KMS-11 (cell line): ENCODE measurements around the gene OR11H7.

Experiments used
- H2AFZ ChIP-seq: fragments of 200-600 bp; sonication (generic); 2 replicates; pipeline ENCODE4 v1.6.1; 2016; ENCODE audit warnings: antibody characterized with exemption, mixed run types, low read depth
- H3K27ac ChIP-seq: fragments of 200-600 bp; sonication (generic); 2 replicates; pipeline ENCODE4 v1.6.1; 2016; ENCODE audit warnings: mild to moderate bottlenecking, mixed run types
- H3K27me3 ChIP-seq: fragments of 200-600 bp; sonication (generic); 2 replicates; pipeline ENCODE4 v1.6.1; 2017; ENCODE audit warnings: mild to moderate bottlenecking, low read depth, mixed run types, moderate library complexity; ENCODE audit not compliant: insufficient read depth
- H3K36me3 ChIP-seq: fragments of 200-600 bp; sonication (generic); 2 replicates; pipeline ENCODE4 v1.6.1; 2017; ENCODE audit warnings: mild to moderate bottlenecking, mixed run types; ENCODE audit not compliant: insufficient read depth
- H3K4me1 ChIP-seq: fragments of 200-600 bp; sonication (generic); 2 replicates; pipeline ENCODE4 v1.6.1; 2016; ENCODE audit warnings: mild to moderate bottlenecking, low read depth, mixed run types; ENCODE audit not compliant: poor library complexity, severe bottlenecking
- H3K4me2 ChIP-seq: fragments of 200-600 bp; sonication (generic); 2 replicates; pipeline ENCODE4 v1.7.0; 2016; ENCODE audit warnings: mild to moderate bottlenecking, mixed run types
- H3K4me3 ChIP-seq: fragments of 200-600 bp; sonication (generic); IDR thresholded peaks from 2 replicates; pipeline ENCODE4 v1.6.1; 2017; ENCODE audit warnings: low read depth, low read length, mixed read lengths; ENCODE audit not compliant: insufficient read depth
- H3K79me2 ChIP-seq: fragments of 200-600 bp; sonication (generic); 2 replicates; pipeline ENCODE4 v1.6.1; 2016; ENCODE audit warnings: low read depth, mixed run types; ENCODE audit not compliant: insufficient read depth
- H3K9ac ChIP-seq: fragments of 200-600 bp; sonication (generic); 2 replicates; pipeline ENCODE4 v1.6.1; 2016; ENCODE audit warnings: mild to moderate bottlenecking, mixed run types
- H4K20me1 ChIP-seq: fragments of 200-600 bp; sonication (generic); 2 replicates; pipeline ENCODE4 v1.6.1; 2016; ENCODE audit warnings: mild to moderate bottlenecking, mixed run types; ENCODE audit not compliant: insufficient read depth
- CTCF ChIP-seq: fragments of 200-600 bp; sonication (generic); conservative IDR thresholded peaks from 2 replicates; pipeline ENCODE4 v1.6.1; 2017; ENCODE audit warnings: low read depth, mild to moderate bottlenecking, antibody characterized with exemption, low read length, moderate library complexity, mixed read lengths

The OR11H7 gene

GRCh38 chr14:20228681-20229080 lies at the start of gene OR11H7:
Gene OR11H7, plus strand, starts transcription at chr14:20228981.
- Histone ChIP-seq H3K4me3 (no peak within 1 kb of the TSS), H3K9ac (no peak within 1 kb of the TSS), H3K36me3 (no peaks in the 10 kb centered on the region), H3K4me1 (no peaks in the 10 kb centered on the region), H3K79me2 (no peaks in the 10 kb centered on the region), H3K27ac (no peak within 1 kb of the TSS), H4K20me1 (no peaks in the 10 kb centered on the region), H2AFZ (no peak within 1 kb of the TSS), H3K27me3 (no peaks in the 10 kb centered on the region), H3K4me2 (no peak within 1 kb of the TSS)
- no peak for TF ChIP-seq CTCF

GRCh38 chr14:20179218-20179617 lies 49.6 kb upstream of the OR11H7 start:
- Histone ChIP-seq H3K4me3 (no peak overlapping the region), H3K4me2 (no peak overlapping the region), H3K9ac (no peak overlapping the region), H3K36me3 (no peaks in the 10 kb centered on the region), H3K27ac (no peak overlapping the region), H2AFZ (no peak overlapping the region), H3K79me2 (no peaks in the 10 kb centered on the region), H4K20me1 (no peaks in the 10 kb centered on the region), H3K4me1 (no peaks in the 10 kb centered on the region), H3K27me3 (no peaks in the 10 kb centered on the region)
- no peak for TF ChIP-seq CTCF

- H4K20me1 ChIP-seq, result no peaks in the 10 kb centered on the region
- no peaks in the 10 kb centered on the region for H3K27me3 ChIP-seq
- no peak overlapping the region for H3K27ac ChIP-seq
- H3K9ac ChIP-seq, result no peak overlapping the region
- no peaks in the 10 kb centered on the region for H3K79me2 ChIP-seq
- no peak overlapping the region for H3K4me3 ChIP-seq
- no peak overlapping the region for H2AFZ ChIP-seq
- H3K4me1 ChIP-seq, result no peaks in the 10 kb centered on the region
- H3K4me2 ChIP-seq, result no peak overlapping the region
- H3K36me3 ChIP-seq, result no peaks in the 10 kb centered on the region
- TF ChIP-seq CTCF, result no peak
Observed at GRCh38 chr14:20179880-20180279, 48.9 kb upstream of the OR11H7 start.

GRCh38 chr14:20180486-20180885 lies 48.3 kb upstream of the OR11H7 start:
- Histone ChIP-seq H3K4me1 (no peaks in the 10 kb centered on the region), H3K9ac (no peak overlapping the region), H3K27me3 (no peaks in the 10 kb centered on the region), H2AFZ (no peak overlapping the region), H4K20me1 (no peaks in the 10 kb centered on the region), H3K36me3 (no peaks in the 10 kb centered on the region), H3K27ac (no peak overlapping the region), H3K4me2 (no peak overlapping the region), H3K79me2 (no peaks in the 10 kb centered on the region), H3K4me3 (no peak overlapping the region)
- TF ChIP-seq CTCF, result no peak
